Measurements from ENCODE around the gene LARGE1.

The LARGE1 gene

GRCh38 chr22:33529424-33530113, 390.7 kb downstream of the LARGE1 start:
- no peak overlapping the region for H3K4me3 ChIP-seq (ENCODE audit: low read depth, low read length)
- no peak for TF ChIP-seq POLR2A (IDR thresholded peaks at IDR 0.05; ENCODE audit: extremely low read depth, insufficient read length)
- no peak for TF ChIP-seq CTCF (IDR thresholded peaks at IDR 0.05; ENCODE audit: low read depth, low read length)
- no peak for TF ChIP-seq MYC (IDR thresholded peaks at IDR 0.05; ENCODE audit: low read depth, low read length)
- no peak for TF ChIP-seq MAX (IDR thresholded peaks at IDR 0.05; ENCODE audit: low read depth, low read length)
- DNase-seq (ENCODE audit: low read depth): no peak

- no peak for DNase-seq (ENCODE audit: low read depth)
- no peak overlapping the region for H3K4me3 ChIP-seq (ENCODE audit: low read depth, low read length)
- no peak for TF ChIP-seq MAX (IDR thresholded peaks at IDR 0.05; ENCODE audit: low read depth, low read length)
These were observed 392.1 kb downstream of the LARGE1 start for GRCh38 chr22:33528183-33528582.

GRCh38 chr22:33526434-33527107, 393.7 kb downstream of the LARGE1 start:
- no peak for TF ChIP-seq MAX (IDR thresholded peaks at IDR 0.05; ENCODE audit: low read depth, low read length)
- TF ChIP-seq CTCF (IDR thresholded peaks at IDR 0.05; ENCODE audit: low read depth, low read length): no peak
- no peak for TF ChIP-seq MYC (IDR thresholded peaks at IDR 0.05; ENCODE audit: low read depth, low read length)
- TF ChIP-seq POLR2A (IDR thresholded peaks at IDR 0.05; ENCODE audit: extremely low read depth, insufficient read length): no peak
- DNase-seq (ENCODE audit: low read depth): no peak
- H3K4me3 ChIP-seq (ENCODE audit: low read depth, low read length): no peak overlapping the region

- TF ChIP-seq MAX (IDR thresholded peaks at IDR 0.05; ENCODE audit: low read depth, low read length) (no peak), MYC (IDR thresholded peaks at IDR 0.05; ENCODE audit: low read depth, low read length) (no peak), CTCF (IDR thresholded peaks at IDR 0.05; ENCODE audit: low read depth, low read length) (no peak), POLR2A (IDR thresholded peaks at IDR 0.05; ENCODE audit: extremely low read depth, insufficient read length) (no peak)
- H3K4me3 ChIP-seq (ENCODE audit: low read depth, low read length): no peak overlapping the region
- DNase-seq (ENCODE audit: low read depth): no peak
These were observed 395.6 kb downstream of the LARGE1 start for GRCh38 chr22:33524511-33525260.

- H3K4me3 ChIP-seq (ENCODE audit: low read depth, low read length): no peak overlapping the region
- no peak for TF ChIP-seq POLR2A (IDR thresholded peaks at IDR 0.05; ENCODE audit: extremely low read depth, insufficient read length)
- no peak for TF ChIP-seq MAX (IDR thresholded peaks at IDR 0.05; ENCODE audit: low read depth, low read length)
- no peak for TF ChIP-seq MYC (IDR thresholded peaks at IDR 0.05; ENCODE audit: low read depth, low read length)
- no peak for TF ChIP-seq CTCF (IDR thresholded peaks at IDR 0.05; ENCODE audit: low read depth, low read length)
- no peak for DNase-seq (ENCODE audit: low read depth)
These were observed 398.2 kb downstream of the LARGE1 start for GRCh38 chr22:33521879-33522665.

All from NB4 (cell line).